Testis (tissue), 2 donors: ENCODE results near the gene SPIRE1.

Experiments used
- CTCF ChIP-seq, 3 experiments: fragments of 450-650 bp in 2 of 3; fragments of 200-600 bp in 1 of 3; sonication (generic) in 1 of 3; IDR thresholded peaks; one replicate each; pipeline ENCODE4 v1.5.1; 2016 to 2019; ENCODE audit warnings: antibody characterized with exemption in 3 of 3, mild to moderate bottlenecking in 2 of 3, moderate library complexity in 1 of 3
- POLR2A ChIP-seq: fragments of 450-650 bp; IDR thresholded peaks from one replicate; pipeline ENCODE4 v1.6.1; 2017; ENCODE audit warnings: antibody characterized with exemption, mild to moderate bottlenecking, moderate library complexity

DNA sequence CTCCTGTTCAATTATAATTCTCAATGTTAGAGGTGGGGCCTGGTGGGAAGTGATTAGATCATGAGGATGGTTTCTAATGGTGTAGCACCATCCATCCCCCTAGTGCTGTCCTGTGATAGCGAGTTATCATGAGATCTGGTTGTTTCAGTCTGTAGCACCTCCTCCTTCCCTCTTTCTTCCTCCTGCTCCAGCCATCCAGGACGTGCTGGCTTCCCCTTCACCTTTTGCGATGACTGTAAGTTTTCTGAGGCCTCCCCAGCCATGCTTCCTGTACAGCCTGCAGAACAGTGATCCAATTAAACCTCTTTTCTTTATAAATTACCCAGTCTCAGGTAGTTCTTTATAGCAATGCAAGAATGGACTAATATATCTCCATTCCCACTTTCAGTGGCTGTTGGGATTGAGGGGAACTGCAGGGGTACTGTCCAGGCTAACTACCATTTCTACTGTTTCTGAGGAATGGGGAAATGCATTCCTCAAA lies 19.2 kb downstream of the SPIRE1 start:
- TF ChIP-seq CTCF (IDR thresholded peaks at IDR 0.05), result no peak
- no peak for TF ChIP-seq POLR2A
